Keratinocyte (primary cell): ENCODE results near the gene ARHGAP22. TPM values are rescaled to one million over a fixed set of nuclear protein-coding genes. Genes with fewer than 3 reads are reported as not detected.

Experiments used
- DNase-seq: peaks from one replicate; pipeline ENCODE4 v3.0.0-alpha.2; 2011; ENCODE audit warnings: low read depth, missing footprints, low spot score
- FAIRE-seq: peaks from 2 replicates; lab custom pipeline; 2011; peaks lifted over from hg19 to GRCh38; lab: Jason Lieb, UNC
- H2AFZ ChIP-seq: 2 replicates; pipeline ENCODE4 v1.6.0; 2012; ENCODE audit warnings: low read length, control low read depth, inconsistent platforms; ENCODE audit not compliant: control insufficient read depth
- H3K27ac ChIP-seq: 2 replicates; pipeline ENCODE4 v1.5.1; 2011; ENCODE audit warnings: low read length; ENCODE audit not compliant: control insufficient read depth, insufficient read depth
- H3K27me3 ChIP-seq: 3 replicates; pipeline ENCODE4 v1.6.0; 2011; ENCODE audit warnings: low read length; ENCODE audit not compliant: control insufficient read depth, insufficient read depth; ENCODE audit errors: extremely low read depth
- H3K36me3 ChIP-seq, 2 experiments: 2 replicates in 1 of 2; 3 replicates in 1 of 2; pipeline ENCODE4 v1.5.1; 2011; ENCODE audit warnings: low read length in 2 of 2, mild to moderate bottlenecking in 1 of 2; ENCODE audit not compliant: control insufficient read depth in 2 of 2, insufficient read depth in 2 of 2; ENCODE audit errors: extremely low read depth in 1 of 2
- H3K4me1 ChIP-seq: 3 replicates; pipeline ENCODE4 v1.5.1; 2011; ENCODE audit warnings: low read length; ENCODE audit not compliant: control insufficient read depth, insufficient read depth; ENCODE audit errors: extremely low read depth
- H3K4me2 ChIP-seq: 3 replicates; pipeline ENCODE4 v1.6.0; 2011; ENCODE audit warnings: low read depth, low read length; ENCODE audit not compliant: control insufficient read depth, insufficient read depth; ENCODE audit errors: extremely low read depth
- H3K4me3 ChIP-seq, 3 experiments: fragments of 200-600 bp in 1 of 3; sonication (generic) in 1 of 3; 2 replicates in 2 of 3; 3 replicates in 1 of 3; pipeline ENCODE4 v1.5.1; 2011 to 2016; ENCODE audit warnings: low read length in 3 of 3, mild to moderate bottlenecking in 3 of 3, control low read depth in 2 of 3, inconsistent platforms in 1 of 3, low read depth in 1 of 3, mixed read lengths in 1 of 3, mixed run types in 1 of 3, moderate library complexity in 1 of 3; ENCODE audit not compliant: control insufficient read depth in 2 of 3, insufficient read depth in 2 of 3; ENCODE audit errors: extremely low read depth in 1 of 3
- H3K79me2 ChIP-seq: 2 replicates; pipeline ENCODE4 v1.6.0; 2012; ENCODE audit warnings: low read length; ENCODE audit not compliant: control insufficient read depth, insufficient read depth
- H3K9ac ChIP-seq: 3 replicates; pipeline ENCODE4 v1.6.0; 2011; ENCODE audit warnings: low read length; ENCODE audit not compliant: control insufficient read depth, insufficient read depth; ENCODE audit errors: extremely low read depth
- H3K9me1 ChIP-seq: 3 replicates; pipeline ENCODE4 v1.6.0; 2011; ENCODE audit warnings: low read length; ENCODE audit not compliant: control insufficient read depth, insufficient read depth; ENCODE audit errors: extremely low read depth
- H3K9me3 ChIP-seq: 2 replicates; pipeline ENCODE4 v1.5.1; 2012; ENCODE audit warnings: low read depth, low read length; ENCODE audit not compliant: control insufficient read depth
- H4K20me1 ChIP-seq: 3 replicates; pipeline ENCODE4 v1.6.0; 2011; ENCODE audit warnings: low read length; ENCODE audit not compliant: control insufficient read depth, insufficient read depth; ENCODE audit errors: extremely low read depth
- CTCF ChIP-seq, 3 experiments: IDR thresholded peaks in 1 of 3; conservative IDR thresholded peaks in 1 of 3; optimal IDR thresholded peaks in 1 of 3; 2 replicates in 2 of 3; 3 replicates in 1 of 3; pipeline versions ENCODE3 to v1.5.1; 2011; ENCODE audit warnings: low read length in 3 of 3, mild to moderate bottlenecking in 3 of 3, moderate library complexity in 2 of 3, control low read depth in 1 of 3, inconsistent platforms in 1 of 3; ENCODE audit not compliant: insufficient read depth in 2 of 3; ENCODE audit errors: extremely low read depth in 1 of 3
- EZH2 ChIP-seq: IDR thresholded peaks from one replicate; pipeline ENCODE4 v1.6.1; 2012; ENCODE audit warnings: inconsistent platforms, mild to moderate bottlenecking, low read length, moderate library complexity
- dilution Hi-C: fragments of 300-500 bp; cut with MboI; formaldehyde crosslinking; loops from one replicate; pipeline ENCODE4 v1.7.0; 2020; ENCODE audit warnings: low sequenced_read_pairs; ENCODE audit not compliant: extremely low pct_ligation_motif_present
- polyA plus RNA-seq, 5 experiments: library from polyadenylated mRNA; depleted of rRNA in 3 of 5; stranded (reverse) in 3 of 5; stranded (forward) in 1 of 5; unstranded in 1 of 5; fragments of >200 nt; gene quantifications; 1 replicate in 1 of 5; 2 replicates in 3 of 5; 3 replicates in 1 of 5; pipeline versions ENCODE4 v1.2.1 to v1.2.3, GENCODE V29; 2011 to 2012; ENCODE audit warnings: missing spikeins in 2 of 5, low read depth in 1 of 5, low replicate concordance in 1 of 5

The ARHGAP22 gene
- polyA plus RNA-seq, 1 donor (not counting 4 experiments of a cell fraction or from before 2014, with no cell fraction given), result 4.9 TPM

GRCh38 chr10:48594803-48595538, 9.9 kb downstream of the ARHGAP22 start:
- H3K9me3 ChIP-seq, result no peaks in the 10 kb centered on the region
- dilution Hi-C loops, result no loop called here
- no peaks in the 10 kb centered on the region for H3K79me2 ChIP-seq
- DNase-seq (no peak), FAIRE-seq (no peak)
- no peak overlapping the region for H3K4me2 ChIP-seq
- H3K4me1 ChIP-seq, result peaks cover 2% of the 10 kb centered on the region
- no peak for TF ChIP-seq CTCF (optimal IDR thresholded peaks at IDR 0.05 in 1 of 3, IDR thresholded peaks at IDR 0.05 in 1 of 3, conservative IDR thresholded peaks at IDR 0.05 in 1 of 3; ENCODE audit: extremely low read depth in 1 of 3, insufficient read depth in 2 of 3, low read length in 3 of 3)
- TF ChIP-seq EZH2, result no peak
- no peak overlapping the region for H3K27ac ChIP-seq
- H3K27me3 ChIP-seq, result no peaks in the 10 kb centered on the region
- H3K36me3 ChIP-seq, result no peaks in the 10 kb centered on the region
- no peak overlapping the region for H2AFZ ChIP-seq
- no peaks in the 10 kb centered on the region for H3K9me1 ChIP-seq
- no peaks in the 10 kb centered on the region for H4K20me1 ChIP-seq
- H3K4me3 ChIP-seq, result no peak overlapping the region
- no peak overlapping the region for H3K9ac ChIP-seq

- no peaks in the 10 kb centered on the region for H3K79me2 ChIP-seq
- dilution Hi-C loops, result no loop called here
- DNase-seq, result no peak
Measured at GRCh38 chr10:48594371-48594770, 10.5 kb downstream of the ARHGAP22 start.

More at GRCh38 chr10:48594371-48594770, 10.5 kb downstream of the ARHGAP22 start:
- no peak overlapping the region for H3K27ac ChIP-seq
- FAIRE-seq, result no peak
- H3K9ac ChIP-seq, result no peak overlapping the region
- H3K4me1 ChIP-seq, result peaks cover 8% of the 10 kb centered on the region
- H3K27me3 ChIP-seq, result no peaks in the 10 kb centered on the region
- no peaks in the 10 kb centered on the region for H4K20me1 ChIP-seq
- no peak overlapping the region for H3K4me2 ChIP-seq
- H3K36me3 ChIP-seq, result no peaks in the 10 kb centered on the region
- H3K9me3 ChIP-seq, result no peaks in the 10 kb centered on the region
- no peak overlapping the region for H2AFZ ChIP-seq
- H3K9me1 ChIP-seq, result no peaks in the 10 kb centered on the region
- H3K4me3 ChIP-seq, result no peak overlapping the region
- TF ChIP-seq EZH2, result no peak
- no peak for TF ChIP-seq CTCF (optimal IDR thresholded peaks at IDR 0.05 in 1 of 3, IDR thresholded peaks at IDR 0.05 in 1 of 3, conservative IDR thresholded peaks at IDR 0.05 in 1 of 3; ENCODE audit: extremely low read depth in 1 of 3, insufficient read depth in 2 of 3, low read length in 3 of 3)
